ENCODE data around the gene LPP.
A peak's percentile ranks its signal among the peaks of the same experiment; 100 is the strongest.

Gene LPP

DNA sequence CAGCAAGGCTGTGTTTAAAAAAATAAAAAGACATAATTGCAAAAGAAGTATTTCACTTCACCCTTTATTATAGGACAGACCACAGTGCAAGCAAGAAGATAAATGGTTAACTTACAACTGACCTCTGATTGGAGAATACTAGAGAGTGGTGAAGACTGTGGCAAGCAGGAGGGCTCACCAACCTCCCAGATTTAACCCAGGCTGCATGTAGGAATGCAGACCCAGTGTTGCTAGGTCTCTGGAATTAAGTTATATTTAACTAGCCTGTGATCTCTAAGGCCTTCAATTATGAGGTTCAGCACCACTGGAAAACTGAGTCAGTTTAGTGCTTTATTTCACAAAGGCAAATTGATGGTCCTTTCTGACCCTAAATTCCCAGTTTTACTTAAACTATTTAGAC is 436.6 kb downstream of the LPP start:
- Histone ChIP-seq H3K9ac (ENCODE audit: insufficient read length) (no peak overlapping the region), H3K4me3 (no peak overlapping the region), H3K9me3 (ENCODE audit: low read depth, low read length) (no peaks in the 10 kb centered on the region), H3K27ac (peak overlapping the region; percentile 48; the same call in 1 of the 2 replicates), H3K36me3 (ENCODE audit: insufficient read depth, low read length) (no peaks in the 10 kb centered on the region)
- no peak for DNase-seq (ENCODE audit: low read depth, low spot score)
- TF ChIP-seq FOXP2 (optimal IDR thresholded peaks at IDR 0.05; ENCODE audit: control extremely low read depth, extremely low read length, insufficient read depth) (no peak), POLR2AphosphoS5 (IDR thresholded peaks at IDR 0.05; ENCODE audit: borderline replicate concordance, low read depth, low read length) (no peak), EZH2 (IDR thresholded peaks at IDR 0.05) (no peak)

DNA sequence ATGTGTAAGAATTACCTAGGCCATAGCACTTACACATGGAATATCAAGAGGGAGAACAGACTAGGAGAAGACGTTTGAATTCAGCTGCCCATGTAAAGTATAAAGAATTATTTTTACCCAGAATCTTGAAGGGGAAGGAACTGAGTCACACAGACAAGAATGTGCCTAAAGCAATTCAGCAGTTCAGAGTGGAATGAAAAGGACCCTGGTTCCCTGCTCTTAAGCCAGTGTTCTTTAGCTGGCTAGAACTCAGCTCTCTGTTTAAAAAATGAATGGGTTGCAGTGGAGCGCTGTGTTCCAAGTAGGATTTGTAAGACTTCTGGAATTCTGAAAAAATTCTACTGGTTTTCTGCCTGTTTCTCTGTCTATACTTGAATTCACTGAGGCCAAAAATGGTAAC is 440.2 kb downstream of the LPP start:
- Histone ChIP-seq H3K4me3 (peak overlapping the region; percentile 4; the same call in 1 of the 2 replicates), H3K27ac (peak overlapping the region; percentile 86), H3K36me3 (ENCODE audit: insufficient read depth, low read length) (no peaks in the 10 kb centered on the region), H3K9me3 (ENCODE audit: low read depth, low read length) (no peaks in the 10 kb centered on the region), H3K9ac (ENCODE audit: insufficient read length) (peak overlapping the region; percentile 12)
- TF ChIP-seq EZH2 (IDR thresholded peaks at IDR 0.05) (no peak), FOXP2 (optimal IDR thresholded peaks at IDR 0.05; ENCODE audit: control extremely low read depth, extremely low read length, insufficient read depth) (no peak), POLR2AphosphoS5 (IDR thresholded peaks at IDR 0.05; ENCODE audit: borderline replicate concordance, low read depth, low read length) (no peak)
- DNase-seq (ENCODE audit: low read depth, low spot score) = no peak

DNA sequence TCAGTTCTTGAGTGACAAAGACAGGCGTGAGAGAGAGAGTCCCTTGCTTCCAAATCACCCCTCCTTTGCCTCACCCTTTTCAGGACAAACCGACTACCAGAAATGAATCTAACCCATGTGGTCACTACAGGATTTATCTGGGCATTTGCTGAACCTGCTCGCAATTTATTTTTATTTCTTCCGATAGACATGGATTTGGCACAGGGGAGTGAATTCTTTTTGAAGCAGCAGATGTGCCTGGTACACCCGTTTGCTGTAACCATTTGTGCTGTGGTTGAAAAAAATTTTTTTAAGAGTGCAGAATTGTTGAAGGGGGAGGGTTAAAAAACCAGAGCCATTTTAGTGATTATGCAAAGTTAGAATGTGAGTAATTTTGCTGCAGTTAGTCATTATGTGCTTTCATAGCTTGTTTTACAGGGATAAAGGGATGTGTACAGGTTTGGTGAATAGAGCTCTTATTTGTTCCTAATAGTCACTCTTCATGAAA is 442.0 kb downstream of the LPP start:
- peak overlapping the region; percentile 42 for H3K9ac ChIP-seq (ENCODE audit: insufficient read length)
- no peak for TF ChIP-seq POLR2AphosphoS5 (IDR thresholded peaks at IDR 0.05; ENCODE audit: borderline replicate concordance, low read depth, low read length)
- TF ChIP-seq FOXP2 (optimal IDR thresholded peaks at IDR 0.05; ENCODE audit: control extremely low read depth, extremely low read length, insufficient read depth) = no peak
- no peak for TF ChIP-seq EZH2 (IDR thresholded peaks at IDR 0.05)
- H3K4me3 ChIP-seq = peak overlapping the region; percentile 42
- H3K9me3 ChIP-seq (ENCODE audit: low read depth, low read length) = no peaks in the 10 kb centered on the region
- H3K27ac ChIP-seq = peak overlapping the region; percentile 86
- DNase-seq (ENCODE audit: low read depth, low spot score) = no peak
- H3K36me3 ChIP-seq (ENCODE audit: insufficient read depth, low read length) = no peaks in the 10 kb centered on the region

DNA sequence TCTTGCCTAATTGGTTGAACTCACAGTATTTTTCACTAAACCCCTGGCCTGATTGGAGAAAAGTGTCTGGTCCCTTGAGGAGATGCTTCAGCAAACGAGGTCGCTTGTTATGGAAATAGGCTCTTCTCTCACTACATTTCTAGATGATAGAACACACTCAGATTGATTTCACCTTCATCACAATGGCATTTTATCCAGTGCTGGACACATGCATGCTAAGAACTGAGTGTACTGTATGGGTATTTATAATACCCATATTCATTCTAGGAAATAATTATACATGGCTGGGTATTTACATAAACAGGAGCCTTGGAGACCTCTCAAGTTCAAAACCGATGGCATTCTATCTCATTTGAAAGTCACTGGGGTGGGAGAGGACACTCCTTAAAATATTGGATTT is 444.9 kb downstream of the LPP start:
- no peak overlapping the region for H3K27ac ChIP-seq
- no peak for DNase-seq (ENCODE audit: low read depth, low spot score)
- H3K9me3 ChIP-seq (ENCODE audit: low read depth, low read length) = no peaks in the 10 kb centered on the region
- TF ChIP-seq FOXP2 (optimal IDR thresholded peaks at IDR 0.05; ENCODE audit: control extremely low read depth, extremely low read length, insufficient read depth) (no peak), POLR2AphosphoS5 (IDR thresholded peaks at IDR 0.05; ENCODE audit: borderline replicate concordance, low read depth, low read length) (no peak), EZH2 (IDR thresholded peaks at IDR 0.05) (no peak)
- no peaks in the 10 kb centered on the region for H3K36me3 ChIP-seq (ENCODE audit: insufficient read depth, low read length)
- H3K4me3 ChIP-seq = no peak overlapping the region
- H3K9ac ChIP-seq (ENCODE audit: insufficient read length) = no peak overlapping the region

DNA sequence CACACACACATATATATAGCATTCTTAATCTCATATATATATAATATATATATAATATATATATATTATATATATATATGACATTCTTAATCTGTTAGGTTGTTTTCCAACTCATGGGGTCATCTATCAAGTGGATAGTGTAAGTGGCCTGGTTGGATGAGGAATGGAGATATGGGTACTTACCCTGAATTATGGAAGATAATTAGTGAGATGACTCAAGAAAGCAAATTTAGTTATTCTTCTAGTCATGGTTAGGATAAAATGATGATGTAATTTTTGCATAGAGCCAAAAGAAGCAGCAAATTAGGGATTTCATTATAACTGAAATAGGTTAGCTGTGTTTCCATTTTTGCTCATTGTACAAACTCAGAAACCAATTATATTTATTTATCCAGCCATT is 448.2 kb downstream of the LPP start:
- H3K27ac ChIP-seq = no peak overlapping the region
- DNase-seq (ENCODE audit: low read depth, low spot score) = no peak
- TF ChIP-seq POLR2AphosphoS5 (IDR thresholded peaks at IDR 0.05; ENCODE audit: borderline replicate concordance, low read depth, low read length) (no peak), FOXP2 (optimal IDR thresholded peaks at IDR 0.05; ENCODE audit: control extremely low read depth, extremely low read length, insufficient read depth) (no peak), EZH2 (IDR thresholded peaks at IDR 0.05) (no peak)
- H3K9me3 ChIP-seq (ENCODE audit: low read depth, low read length) = no peaks in the 10 kb centered on the region
- H3K9ac ChIP-seq (ENCODE audit: insufficient read length) = no peak overlapping the region
- no peaks in the 10 kb centered on the region for H3K36me3 ChIP-seq (ENCODE audit: insufficient read depth, low read length)
- H3K4me3 ChIP-seq = no peak overlapping the region

DNA sequence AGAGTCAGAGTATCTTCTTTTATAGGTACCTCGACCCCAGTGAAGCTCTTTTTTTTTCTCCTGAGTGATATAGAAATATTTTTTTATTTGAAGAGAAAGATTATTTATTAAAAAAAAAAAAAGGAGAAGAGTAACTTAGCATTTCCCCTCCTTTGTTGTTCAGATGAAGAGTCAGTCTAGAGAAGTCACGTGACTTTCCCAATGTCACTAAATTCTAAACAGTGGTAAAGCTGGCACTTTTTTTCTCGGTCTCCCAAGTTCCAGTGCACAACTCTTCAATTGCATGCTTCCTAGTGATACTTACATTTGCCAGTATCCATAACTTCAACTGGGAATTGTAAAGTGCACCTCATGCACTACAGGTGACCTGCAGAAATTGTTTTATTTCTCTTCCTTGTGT is 448.7 kb downstream of the LPP start:
- Histone ChIP-seq H3K9ac (ENCODE audit: insufficient read length) (no peak overlapping the region), H3K36me3 (ENCODE audit: insufficient read depth, low read length) (no peaks in the 10 kb centered on the region), H3K27ac (no peak overlapping the region), H3K9me3 (ENCODE audit: low read depth, low read length) (no peaks in the 10 kb centered on the region), H3K4me3 (no peak overlapping the region)
- DNase-seq (ENCODE audit: low read depth, low spot score) = no peak
- no peak for TF ChIP-seq FOXP2 (optimal IDR thresholded peaks at IDR 0.05; ENCODE audit: control extremely low read depth, extremely low read length, insufficient read depth)
- no peak for TF ChIP-seq POLR2AphosphoS5 (IDR thresholded peaks at IDR 0.05; ENCODE audit: borderline replicate concordance, low read depth, low read length)
- TF ChIP-seq EZH2 (IDR thresholded peaks at IDR 0.05) = no peak

DNA sequence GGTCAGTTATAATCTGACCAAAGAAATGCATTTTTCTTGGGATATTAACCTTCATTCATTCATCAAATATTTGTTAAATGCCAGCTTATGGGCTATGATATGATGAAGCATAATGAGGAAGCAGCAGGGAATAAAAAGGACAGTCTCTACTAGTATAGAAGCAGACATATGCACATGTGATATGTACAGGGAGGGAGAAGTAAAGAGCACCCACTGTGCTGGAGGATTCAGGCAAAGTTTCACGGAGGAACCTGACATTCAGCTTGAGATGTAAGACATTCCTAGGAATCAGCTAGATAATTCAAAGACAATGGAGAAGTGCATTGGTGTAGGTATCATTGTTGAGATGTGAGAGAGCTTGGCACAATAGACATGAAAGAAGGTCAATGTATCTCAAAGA is 450.7 kb downstream of the LPP start:
- Histone ChIP-seq H3K9ac (ENCODE audit: insufficient read length) (no peak overlapping the region), H3K9me3 (ENCODE audit: low read depth, low read length) (peaks cover 10% of the 10 kb centered on the region; the same call in 1 of the 2 replicates), H3K36me3 (ENCODE audit: insufficient read depth, low read length) (peaks cover 7% of the 10 kb centered on the region), H3K4me3 (no peak overlapping the region), H3K27ac (peak overlapping the region; percentile 69)
- DNase-seq (ENCODE audit: low read depth, low spot score) = no peak
- TF ChIP-seq EZH2 (IDR thresholded peaks at IDR 0.05) (no peak), FOXP2 (optimal IDR thresholded peaks at IDR 0.05; ENCODE audit: control extremely low read depth, extremely low read length, insufficient read depth) (no peak), POLR2AphosphoS5 (IDR thresholded peaks at IDR 0.05; ENCODE audit: borderline replicate concordance, low read depth, low read length) (no peak)

DNA sequence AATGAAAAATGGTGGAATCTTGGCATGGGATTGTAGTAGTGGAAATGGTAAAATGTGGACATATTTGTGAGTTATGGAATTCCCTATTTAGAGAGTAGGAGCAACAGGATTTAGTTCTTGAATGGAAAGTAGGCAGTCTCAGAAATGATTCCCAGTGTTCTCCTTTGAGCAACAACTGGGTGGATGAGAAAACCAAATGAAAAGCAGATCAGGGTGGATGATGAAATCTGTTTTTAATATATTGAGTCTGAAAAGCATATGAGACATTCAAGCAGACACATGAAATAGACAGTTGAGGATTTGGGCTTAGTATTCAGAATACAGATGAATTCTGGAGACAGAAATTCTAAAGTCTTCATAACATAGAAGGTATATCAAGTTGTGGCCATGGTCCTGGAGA is 451.3 kb downstream of the LPP start:
- H3K9me3 ChIP-seq (ENCODE audit: low read depth, low read length) = peaks cover 10% of the 10 kb centered on the region; the same call in 1 of the 2 replicates
- TF ChIP-seq POLR2AphosphoS5 (IDR thresholded peaks at IDR 0.05; ENCODE audit: borderline replicate concordance, low read depth, low read length) (no peak), FOXP2 (optimal IDR thresholded peaks at IDR 0.05; ENCODE audit: control extremely low read depth, extremely low read length, insufficient read depth) (no peak), EZH2 (IDR thresholded peaks at IDR 0.05) (no peak)
- H3K9ac ChIP-seq (ENCODE audit: insufficient read length) = no peak overlapping the region
- no peak for DNase-seq (ENCODE audit: low read depth, low spot score)
- peaks cover 11% of the 10 kb centered on the region for H3K36me3 ChIP-seq (ENCODE audit: insufficient read depth, low read length)
- H3K4me3 ChIP-seq = no peak overlapping the region
- peak overlapping the region; percentile 69 for H3K27ac ChIP-seq

DNA sequence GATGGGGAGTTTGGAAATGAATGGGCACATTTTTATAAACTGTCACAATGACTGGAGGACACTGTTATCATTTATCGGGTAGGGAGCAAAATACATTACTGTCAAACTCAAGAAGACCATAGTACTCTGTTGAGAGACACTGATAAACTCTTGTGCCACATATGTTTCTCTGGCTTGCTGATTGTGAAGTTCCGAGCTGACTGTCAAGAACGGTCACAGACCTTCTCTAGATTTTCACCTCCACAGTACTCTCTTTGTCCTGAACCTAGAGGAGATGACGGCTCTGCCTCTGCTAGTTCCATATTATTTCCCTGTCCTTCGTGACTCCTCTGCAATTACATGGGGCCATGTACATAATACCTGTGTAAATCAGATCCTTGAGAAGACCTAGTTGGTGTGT is 451.9 kb downstream of the LPP start:
- Histone ChIP-seq H3K27ac (peak overlapping the region; percentile 69), H3K9ac (ENCODE audit: insufficient read length) (no peak overlapping the region), H3K36me3 (ENCODE audit: insufficient read depth, low read length) (peaks cover 11% of the 10 kb centered on the region), H3K4me3 (no peak overlapping the region), H3K9me3 (ENCODE audit: low read depth, low read length) (peaks cover 10% of the 10 kb centered on the region; the same call in 1 of the 2 replicates)
- no peak for TF ChIP-seq POLR2AphosphoS5 (IDR thresholded peaks at IDR 0.05; ENCODE audit: borderline replicate concordance, low read depth, low read length)
- no peak for TF ChIP-seq FOXP2 (optimal IDR thresholded peaks at IDR 0.05; ENCODE audit: control extremely low read depth, extremely low read length, insufficient read depth)
- TF ChIP-seq EZH2 (IDR thresholded peaks at IDR 0.05) = no peak
- DNase-seq (ENCODE audit: low read depth, low spot score) = no peak

All from SK-N-MC (cell line).